Measurements from ENCODE around the gene PSME2. TPM values are rescaled to one million over a fixed set of nuclear protein-coding genes. Genes with fewer than 3 reads are reported as not detected.

Gene PSME2
- total and polyA plus RNA-seq, 4 donors: 59.4 to 136 (median 113) TPM

GRCh38 chr14:24159777-24160498, 13.5 kb upstream of the PSME2 start:
- H3K9me3 ChIP-seq (ENCODE audit: control insufficient read depth, insufficient read depth, low read length): no peaks in the 10 kb centered on the region
- no peak overlapping the region for H3K4me3 ChIP-seq (ENCODE audit: low read depth, low read length)
- peaks cover 81% of the 10 kb centered on the region for H3K36me3 ChIP-seq (ENCODE audit: control insufficient read depth, insufficient read depth, low read length)
- DNase-seq (ENCODE audit: low read depth in 4 of 6, low spot score in 6 of 6): no peak
- peaks cover 32% of the 10 kb centered on the region for H3K4me1 ChIP-seq (ENCODE audit: control insufficient read depth, insufficient read depth, low read length)
- no peak overlapping the region for H3K27ac ChIP-seq (ENCODE audit: low read depth, low read length)
- WGBS (ENCODE audit: insufficient coverage): 93% methylated on average over 7 of the region's 11 CpGs
- H3K27me3 ChIP-seq (ENCODE audit: control insufficient read depth, insufficient read depth, low read length): no peaks in the 10 kb centered on the region

DNA sequence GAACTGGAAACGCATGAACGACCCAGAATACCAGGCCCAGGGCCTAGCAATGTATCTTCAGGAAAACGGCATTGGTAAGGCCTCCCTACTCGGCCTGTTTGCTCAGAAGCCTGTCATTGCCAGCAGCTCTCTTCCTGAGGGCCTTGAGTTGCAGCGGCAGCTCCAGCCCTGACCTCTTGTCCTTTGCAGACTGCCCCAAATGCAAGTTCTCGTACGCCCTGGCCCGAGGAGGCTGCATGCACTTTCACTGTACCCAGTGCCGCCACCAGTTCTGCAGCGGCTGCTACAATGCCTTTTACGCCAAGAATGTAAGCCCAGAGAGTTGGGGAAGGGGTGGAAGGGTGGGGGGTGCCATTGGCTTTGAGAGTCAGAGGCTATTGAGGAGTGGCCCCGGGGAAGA, 10.9 kb upstream of the PSME2 start:
- DNase-seq (ENCODE audit: low read depth in 4 of 6, low spot score in 6 of 6): no peak
- H3K27me3 ChIP-seq (ENCODE audit: control insufficient read depth, insufficient read depth, low read length): no peaks in the 10 kb centered on the region
- WGBS (ENCODE audit: insufficient coverage): 97% methylated on average over 12 of the region's 12 CpGs
- no peaks in the 10 kb centered on the region for H3K9me3 ChIP-seq (ENCODE audit: control insufficient read depth, insufficient read depth, low read length)
- H3K36me3 ChIP-seq (ENCODE audit: control insufficient read depth, insufficient read depth, low read length): peaks cover 82% of the 10 kb centered on the region
- H3K27ac ChIP-seq (ENCODE audit: low read depth, low read length): no peak overlapping the region
- H3K4me3 ChIP-seq (ENCODE audit: low read depth, low read length): no peak overlapping the region
- peaks cover 20% of the 10 kb centered on the region for H3K4me1 ChIP-seq (ENCODE audit: control insufficient read depth, insufficient read depth, low read length)

- Histone ChIP-seq H3K36me3 (ENCODE audit: control insufficient read depth, insufficient read depth, low read length) (peaks cover 81% of the 10 kb centered on the region), H3K27ac (ENCODE audit: low read depth, low read length) (no peak overlapping the region), H3K27me3 (ENCODE audit: control insufficient read depth, insufficient read depth, low read length) (no peaks in the 10 kb centered on the region), H3K9me3 (ENCODE audit: control insufficient read depth, insufficient read depth, low read length) (no peaks in the 10 kb centered on the region), H3K4me3 (ENCODE audit: low read depth, low read length) (no peak overlapping the region), H3K4me1 (ENCODE audit: control insufficient read depth, insufficient read depth, low read length) (peaks cover 15% of the 10 kb centered on the region)
- 100% methylated on average over 1 of the region's 1 CpG for WGBS (ENCODE audit: insufficient coverage)
- no peak for DNase-seq (ENCODE audit: low read depth in 4 of 6, low spot score in 6 of 6)
These were observed 10.4 kb upstream of the PSME2 start for GRCh38 chr14:24156840-24157239.

DNA sequence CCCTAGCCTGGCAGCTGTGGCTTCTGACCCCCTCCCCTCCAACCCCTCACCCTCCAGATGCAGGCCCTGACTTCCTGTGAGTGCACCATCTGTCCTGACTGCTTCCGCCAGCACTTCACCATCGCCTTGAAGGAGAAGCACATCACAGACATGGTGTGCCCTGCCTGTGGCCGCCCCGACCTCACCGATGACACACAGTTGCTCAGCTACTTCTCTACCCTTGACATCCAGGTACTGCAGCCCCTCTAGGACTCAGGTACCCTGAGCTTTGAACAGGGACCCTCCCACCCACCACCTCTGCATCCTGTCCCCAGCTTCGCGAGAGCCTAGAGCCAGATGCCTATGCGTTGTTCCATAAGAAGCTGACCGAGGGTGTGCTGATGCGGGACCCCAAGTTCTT, 8.7 kb upstream of the PSME2 start:
- H3K27me3 ChIP-seq (ENCODE audit: control insufficient read depth, insufficient read depth, low read length): no peaks in the 10 kb centered on the region
- 98% methylated on average over 8 of the region's 10 CpGs for WGBS (ENCODE audit: insufficient coverage)
- H3K36me3 ChIP-seq (ENCODE audit: control insufficient read depth, insufficient read depth, low read length): peaks cover 90% of the 10 kb centered on the region
- DNase-seq (ENCODE audit: low read depth in 4 of 6, low spot score in 6 of 6): no peak
- H3K4me3 ChIP-seq (ENCODE audit: low read depth, low read length): no peak overlapping the region
- peaks cover 5% of the 10 kb centered on the region for H3K4me1 ChIP-seq (ENCODE audit: control insufficient read depth, insufficient read depth, low read length)
- H3K27ac ChIP-seq (ENCODE audit: low read depth, low read length): no peak overlapping the region
- H3K9me3 ChIP-seq (ENCODE audit: control insufficient read depth, insufficient read depth, low read length): no peaks in the 10 kb centered on the region

DNA sequence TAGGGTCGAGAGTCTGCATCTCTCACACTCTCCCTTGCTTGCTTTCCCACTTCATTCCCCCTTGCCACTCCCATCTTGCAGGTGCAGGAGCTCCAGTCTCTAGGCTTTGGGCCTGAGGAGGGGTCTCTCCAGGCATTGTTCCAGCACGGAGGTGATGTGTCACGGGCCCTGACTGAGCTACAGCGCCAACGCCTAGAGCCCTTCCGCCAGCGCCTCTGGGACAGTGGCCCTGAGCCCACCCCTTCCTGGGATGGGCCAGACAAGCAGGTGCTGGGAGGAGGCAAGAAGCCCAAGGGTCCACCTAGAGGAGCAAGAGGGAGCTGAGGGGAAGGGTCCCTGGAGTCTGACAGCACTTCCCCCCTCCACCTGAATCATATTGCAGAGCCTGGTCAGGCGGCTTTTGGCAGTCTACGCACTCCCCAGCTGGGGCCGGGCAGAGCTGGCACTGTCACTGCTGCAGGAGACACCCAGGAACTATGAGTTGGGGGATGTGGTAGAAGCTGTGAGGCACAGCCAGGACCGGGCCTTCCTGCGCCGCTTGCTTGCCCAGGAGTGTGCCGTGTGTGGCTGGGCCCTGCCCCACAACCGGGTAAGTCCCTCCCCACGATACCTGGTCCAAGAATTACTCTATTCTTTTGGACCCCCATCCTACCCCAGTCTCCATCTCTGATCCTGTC, 5.1 kb upstream of the PSME2 start:
- Histone ChIP-seq H3K36me3 (ENCODE audit: control insufficient read depth, insufficient read depth, low read length) (peaks cover 76% of the 10 kb centered on the region), H3K27me3 (ENCODE audit: control insufficient read depth, insufficient read depth, low read length) (no peaks in the 10 kb centered on the region), H3K27ac (ENCODE audit: low read depth, low read length) (no peak overlapping the region), H3K9me3 (ENCODE audit: control insufficient read depth, insufficient read depth, low read length) (no peaks in the 10 kb centered on the region), H3K4me1 (ENCODE audit: control insufficient read depth, insufficient read depth, low read length) (peaks cover 20% of the 10 kb centered on the region), H3K4me3 (ENCODE audit: low read depth, low read length) (no peak overlapping the region)
- no peak for DNase-seq (ENCODE audit: low read depth in 4 of 6, low spot score in 6 of 6)
- WGBS (ENCODE audit: insufficient coverage): 91% methylated on average over 11 of the region's 16 CpGs

DNA sequence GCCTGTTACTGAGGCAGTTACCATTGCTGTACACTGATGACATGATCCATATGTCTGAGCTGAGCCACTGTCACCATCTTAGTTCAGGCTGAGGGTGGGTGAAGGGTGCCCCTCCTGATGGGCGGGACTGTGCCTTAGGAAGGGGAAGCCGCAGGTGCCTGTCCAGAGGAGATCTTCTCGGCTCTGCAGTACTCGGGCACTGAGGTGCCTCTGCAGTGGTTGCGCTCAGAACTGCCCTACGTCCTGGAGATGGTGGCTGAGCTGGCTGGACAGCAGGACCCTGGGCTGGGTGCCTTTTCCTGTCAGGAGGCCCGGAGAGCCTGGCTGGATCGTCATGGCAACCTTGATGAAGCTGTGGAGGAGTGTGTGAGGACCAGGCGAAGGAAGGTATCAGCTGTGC, 4.6 kb upstream of the PSME2 start:
- no peak overlapping the region for H3K4me3 ChIP-seq (ENCODE audit: low read depth, low read length)
- 81% methylated on average over 8 of the region's 9 CpGs for WGBS (ENCODE audit: insufficient coverage)
- H3K27ac ChIP-seq (ENCODE audit: low read depth, low read length): no peak overlapping the region
- peaks cover 70% of the 10 kb centered on the region for H3K36me3 ChIP-seq (ENCODE audit: control insufficient read depth, insufficient read depth, low read length)
- peaks cover 24% of the 10 kb centered on the region for H3K4me1 ChIP-seq (ENCODE audit: control insufficient read depth, insufficient read depth, low read length)
- no peaks in the 10 kb centered on the region for H3K27me3 ChIP-seq (ENCODE audit: control insufficient read depth, insufficient read depth, low read length)
- no peak for DNase-seq (ENCODE audit: low read depth in 4 of 6, low spot score in 6 of 6)
- no peaks in the 10 kb centered on the region for H3K9me3 ChIP-seq (ENCODE audit: control insufficient read depth, insufficient read depth, low read length)

- Histone ChIP-seq H3K4me1 (ENCODE audit: control insufficient read depth, insufficient read depth, low read length) (peaks cover 24% of the 10 kb centered on the region), H3K27ac (ENCODE audit: low read depth, low read length) (no peak overlapping the region), H3K9me3 (ENCODE audit: control insufficient read depth, insufficient read depth, low read length) (no peaks in the 10 kb centered on the region), H3K4me3 (ENCODE audit: low read depth, low read length) (no peak overlapping the region), H3K36me3 (ENCODE audit: control insufficient read depth, insufficient read depth, low read length) (peaks cover 66% of the 10 kb centered on the region), H3K27me3 (ENCODE audit: control insufficient read depth, insufficient read depth, low read length) (no peaks in the 10 kb centered on the region)
- 90% methylated on average over 8 of the region's 9 CpGs for WGBS (ENCODE audit: insufficient coverage)
- DNase-seq (ENCODE audit: low read depth in 4 of 6, low spot score in 6 of 6): no peak
These were observed 4.2 kb upstream of the PSME2 start for GRCh38 chr14:24150567-24150966.

DNA sequence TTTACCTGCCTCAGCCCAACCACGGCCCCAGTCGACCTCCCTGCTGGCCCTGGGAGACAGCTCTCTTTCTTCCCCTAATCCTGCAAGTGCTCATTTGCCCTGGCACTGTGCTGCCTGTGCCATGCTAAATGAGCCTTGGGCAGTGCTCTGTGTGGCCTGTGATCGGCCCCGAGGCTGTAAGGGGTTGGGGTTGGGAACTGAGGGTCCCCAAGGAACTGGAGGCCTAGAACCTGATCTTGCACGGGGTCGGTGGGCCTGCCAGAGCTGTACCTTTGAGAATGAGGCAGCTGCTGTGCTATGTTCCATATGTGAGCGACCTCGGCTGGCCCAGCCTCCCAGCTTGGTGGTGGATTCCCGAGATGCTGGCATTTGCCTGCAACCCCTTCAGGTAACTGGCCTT, 3.7 kb upstream of the PSME2 start:
- Histone ChIP-seq H3K27me3 (ENCODE audit: control insufficient read depth, insufficient read depth, low read length) (no peaks in the 10 kb centered on the region), H3K4me1 (ENCODE audit: control insufficient read depth, insufficient read depth, low read length) (peaks cover 28% of the 10 kb centered on the region), H3K36me3 (ENCODE audit: control insufficient read depth, insufficient read depth, low read length) (peaks cover 61% of the 10 kb centered on the region), H3K27ac (ENCODE audit: low read depth, low read length) (no peak overlapping the region), H3K4me3 (ENCODE audit: low read depth, low read length) (no peak overlapping the region), H3K9me3 (ENCODE audit: control insufficient read depth, insufficient read depth, low read length) (no peaks in the 10 kb centered on the region)
- 89% methylated on average over 9 of the region's 9 CpGs for WGBS (ENCODE audit: insufficient coverage)
- no peak for DNase-seq (ENCODE audit: low read depth in 4 of 6, low spot score in 6 of 6)

DNA sequence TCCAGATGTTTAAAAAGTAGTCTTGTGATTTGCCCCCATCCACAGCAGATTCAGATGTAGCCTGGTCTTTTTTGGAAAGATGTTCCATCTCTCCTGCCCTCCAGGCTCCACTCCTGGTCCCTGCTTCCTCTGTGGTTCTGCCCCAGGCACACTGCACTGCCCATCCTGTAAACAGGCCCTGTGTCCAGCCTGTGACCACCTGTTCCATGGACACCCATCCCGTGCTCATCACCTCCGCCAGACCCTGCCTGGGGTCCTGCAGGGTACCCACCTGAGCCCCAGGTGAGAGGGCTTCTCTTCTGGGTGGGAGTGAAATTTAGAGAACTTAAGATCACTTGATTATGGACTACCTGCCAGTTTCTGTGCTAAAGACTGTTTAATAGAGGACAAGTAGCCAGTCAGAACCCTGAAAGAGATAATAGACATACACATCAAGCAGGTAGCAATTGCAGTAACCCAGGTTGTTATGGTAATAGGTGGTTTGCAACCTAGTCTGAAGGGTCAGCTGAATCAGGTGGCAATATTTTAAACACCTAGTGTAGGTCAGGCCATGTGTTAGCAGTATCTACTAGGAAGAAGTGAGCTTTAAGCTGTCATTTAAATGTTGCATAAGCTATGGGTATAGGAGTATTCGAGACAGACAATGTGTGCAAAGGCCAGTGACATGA, 3.0 kb upstream of the PSME2 start:
- Histone ChIP-seq H3K9me3 (ENCODE audit: control insufficient read depth, insufficient read depth, low read length) (no peaks in the 10 kb centered on the region), H3K4me3 (ENCODE audit: low read depth, low read length) (no peak overlapping the region), H3K4me1 (ENCODE audit: control insufficient read depth, insufficient read depth, low read length) (peaks cover 28% of the 10 kb centered on the region), H3K36me3 (ENCODE audit: control insufficient read depth, insufficient read depth, low read length) (peaks cover 55% of the 10 kb centered on the region), H3K27me3 (ENCODE audit: control insufficient read depth, insufficient read depth, low read length) (no peaks in the 10 kb centered on the region), H3K27ac (ENCODE audit: low read depth, low read length) (no peak overlapping the region)
- 100% methylated on average over 3 of the region's 3 CpGs for WGBS (ENCODE audit: insufficient coverage)
- no peak for DNase-seq (ENCODE audit: low read depth in 4 of 6, low spot score in 6 of 6)

All from spinal cord (tissue), 10 donors.